ENCODE measurements around the gene NTSR1. TPM values are rescaled to one million over a fixed set of nuclear protein-coding genes. Genes with fewer than 3 reads are reported as not detected.

The NTSR1 gene
- total RNA-seq, 4 donors from 2014 or later: 0.04 to 0.13 TPM; not detected in 2

GRCh38 chr20:62765432-62766070 is 56.9 kb downstream of the NTSR1 start:
- peaks cover 9 to 28% (median 13%) of the 10 kb centered on the region in 3 donors for H3K27me3 ChIP-seq

GRCh38 chr20:62766071-62766450 is 57.4 kb downstream of the NTSR1 start:
- TF ChIP-seq CTCF (IDR thresholded peaks at IDR 0.05 in 4 of 5, conservative IDR thresholded peaks at IDR 0.05 in 1 of 5): no peak
- no peak for TF ChIP-seq POLR2A (IDR thresholded peaks at IDR 0.05)
- peaks cover 14 to 25% (median 16%) of the 10 kb centered on the region in 3 donors for H3K27me3 ChIP-seq
- no peaks in the 10 kb centered on the region for H3K9me3 ChIP-seq
- H3K4me1 ChIP-seq: no peaks in the 10 kb centered on the region
- DNase-seq (no peak), ATAC-seq (no peak)
- H3K27ac ChIP-seq: no peak overlapping the region
- intact Hi-C loops (cut with DNase I; ENCODE audit: low total_unique reads) (no loop called here), in situ Hi-C loops (cut with MboI; ENCODE audit: low sequenced_read_pairs in 4 of 4) (no loop called here)
- H3K36me3 ChIP-seq: no peaks in the 10 kb centered on the region
- no peak overlapping the region for H3K4me3 ChIP-seq

More at GRCh38 chr20:62765432-62766070, 56.9 kb downstream of the NTSR1 start:
- H3K36me3 ChIP-seq: no peaks in the 10 kb centered on the region
- in situ Hi-C loops (cut with MboI; ENCODE audit: low sequenced_read_pairs in 4 of 4) (no loop called here), intact Hi-C loops (cut with DNase I; ENCODE audit: low total_unique reads) (no loop called here)
- no peaks in the 10 kb centered on the region for H3K4me1 ChIP-seq
- ATAC-seq: no peak
- no peak overlapping the region for H3K4me3 ChIP-seq
- TF ChIP-seq CTCF (IDR thresholded peaks at IDR 0.05 in 4 of 5, conservative IDR thresholded peaks at IDR 0.05 in 1 of 5) (no peak), POLR2A (IDR thresholded peaks at IDR 0.05) (no peak)
- DNase-seq: no peak
- no peaks in the 10 kb centered on the region for H3K9me3 ChIP-seq
- H3K27ac ChIP-seq: no peak overlapping the region

- intact Hi-C loops (cut with DNase I; ENCODE audit: low total_unique reads): no loop called here
- Histone ChIP-seq H3K27ac (no peak overlapping the region), H3K27me3 (peaks cover 19 to 31% (median 20%) of the 10 kb centered on the region in 3 donors), H3K9me3 (no peaks in the 10 kb centered on the region), H3K36me3 (no peaks in the 10 kb centered on the region), H3K4me3 (no peak overlapping the region), H3K4me1 (no peaks in the 10 kb centered on the region)
- DNase-seq (no peak), ATAC-seq (no peak)
- in situ Hi-C loops (cut with MboI; ENCODE audit: low sequenced_read_pairs in 4 of 4): no loop called here
- TF ChIP-seq CTCF (IDR thresholded peaks at IDR 0.05 in 4 of 5, conservative IDR thresholded peaks at IDR 0.05 in 1 of 5) (no peak), POLR2A (IDR thresholded peaks at IDR 0.05) (no peak)
Measured at GRCh38 chr20:62766716-62767115, 58.1 kb downstream of the NTSR1 start.

- TF ChIP-seq CTCF (IDR thresholded peaks at IDR 0.05 in 4 of 5, conservative IDR thresholded peaks at IDR 0.05 in 1 of 5) (no peak), POLR2A (IDR thresholded peaks at IDR 0.05) (no peak)
- Histone ChIP-seq H3K9me3 (no peaks in the 10 kb centered on the region), H3K27me3 (peaks cover 29 to 44% (median 32%) of the 10 kb centered on the region in 3 donors), H3K27ac (no peak overlapping the region), H3K4me3 (no peak overlapping the region), H3K36me3 (no peaks in the 10 kb centered on the region), H3K4me1 (no peaks in the 10 kb centered on the region)
- intact Hi-C loops (cut with DNase I; ENCODE audit: low total_unique reads) (no loop called here), in situ Hi-C loops (cut with MboI; ENCODE audit: low sequenced_read_pairs in 4 of 4) (no loop called here)
- DNase-seq (no peak), ATAC-seq (no peak)
Measured at GRCh38 chr20:62768234-62768546, 59.6 kb downstream of the NTSR1 start.
